ENCODE data around the gene ZNF425.
"Not testable (repeated sequence)": the region's sequence is repeated elsewhere in the genome, so short reads cannot be mapped to it uniquely, and the experiment has no call there.

ZNF425 gene

GRCh38 chr7:149147072-149147751 lies 21.1 kb upstream of the ZNF425 start, which contains the start of gene ZNF398:
TSS of gene ZNF398 (plus strand) at chr7:149147453. CDS start at chr7:149147743, 290 bp downstream.
- DNase-seq = peak; percentile 58 to 83
- H3K4me2 ChIP-seq (ENCODE audit: low read length) = peak within 1 kb of the TSS; percentile 72
- no peak within 1 kb of the TSS for H3K23ac ChIP-seq (ENCODE audit: low read length)
- H2AK5ac ChIP-seq (ENCODE audit: low read length) = peak within 1 kb of the TSS; percentile 65
- peak within 1 kb of the TSS; percentile 93 for H3K4ac ChIP-seq (ENCODE audit: low read depth, low read length)
- WGBS (ENCODE audit: extremely low coverage, insufficient coverage, insufficient read length) = no CpG with 5 or more reads among the region's 79 CpGs
- peak within 1 kb of the TSS; percentile 96 for H4K91ac ChIP-seq (ENCODE audit: low read depth, low read length)
- peak within 1 kb of the TSS; percentile 98 for H4K8ac ChIP-seq (ENCODE audit: low read depth, low read length)
- H3K27me3 ChIP-seq (ENCODE audit: insufficient read depth, low read length) = no peaks in the 10 kb centered on the region
- H3K14ac ChIP-seq (ENCODE audit: low read length) = peak within 1 kb of the TSS; percentile 98
- peak within 1 kb of the TSS; percentile 100 for H3K4me3 ChIP-seq (ENCODE audit: low read depth, low read length)
- peak within 1 kb of the TSS; percentile 98 for H3K9ac ChIP-seq (ENCODE audit: low read length)
- no peaks in the 10 kb centered on the region for H3K36me3 ChIP-seq (ENCODE audit: control insufficient read depth in 1 of 2, insufficient read depth in 2 of 2, low read length in 2 of 2)
- peak within 1 kb of the TSS; percentile 97 for H2BK12ac ChIP-seq (ENCODE audit: low read length)
- peaks cover 16% of the 10 kb centered on the region for H3K79me2 ChIP-seq (ENCODE audit: control insufficient read depth, insufficient read depth, low read length, poor library complexity)
- peaks cover 29% of the 10 kb centered on the region for H3K79me1 ChIP-seq (ENCODE audit: low read length)
- peak within 1 kb of the TSS; percentile 99 for H3K18ac ChIP-seq (ENCODE audit: low read length)
- peak within 1 kb of the TSS; percentile 97 for H4K12ac ChIP-seq (ENCODE audit: low read depth, low read length)
- H3K9me3 ChIP-seq (ENCODE audit: insufficient read depth, low read depth, low read length) = peaks cover 6% of the 10 kb centered on the region
- peak within 1 kb of the TSS; percentile 97 for H2BK5ac ChIP-seq (ENCODE audit: low read depth, low read length, poor library complexity)
- peak within 1 kb of the TSS; percentile 73 for H3K27ac ChIP-seq (ENCODE audit: low read depth, low read length)
- H2BK120ac ChIP-seq (ENCODE audit: insufficient read depth, low read length, poor library complexity) = peak within 1 kb of the TSS; percentile 99
- H3K4me1 ChIP-seq (ENCODE audit: control insufficient read depth in 1 of 2, insufficient read depth in 2 of 2, low read length in 2 of 2) = peaks cover 9 to 12% of the 10 kb centered on the region in 2 experiments
- H2AFZ ChIP-seq (ENCODE audit: insufficient read depth, low read length, poor library complexity) = peak within 1 kb of the TSS; percentile 99

DNA sequence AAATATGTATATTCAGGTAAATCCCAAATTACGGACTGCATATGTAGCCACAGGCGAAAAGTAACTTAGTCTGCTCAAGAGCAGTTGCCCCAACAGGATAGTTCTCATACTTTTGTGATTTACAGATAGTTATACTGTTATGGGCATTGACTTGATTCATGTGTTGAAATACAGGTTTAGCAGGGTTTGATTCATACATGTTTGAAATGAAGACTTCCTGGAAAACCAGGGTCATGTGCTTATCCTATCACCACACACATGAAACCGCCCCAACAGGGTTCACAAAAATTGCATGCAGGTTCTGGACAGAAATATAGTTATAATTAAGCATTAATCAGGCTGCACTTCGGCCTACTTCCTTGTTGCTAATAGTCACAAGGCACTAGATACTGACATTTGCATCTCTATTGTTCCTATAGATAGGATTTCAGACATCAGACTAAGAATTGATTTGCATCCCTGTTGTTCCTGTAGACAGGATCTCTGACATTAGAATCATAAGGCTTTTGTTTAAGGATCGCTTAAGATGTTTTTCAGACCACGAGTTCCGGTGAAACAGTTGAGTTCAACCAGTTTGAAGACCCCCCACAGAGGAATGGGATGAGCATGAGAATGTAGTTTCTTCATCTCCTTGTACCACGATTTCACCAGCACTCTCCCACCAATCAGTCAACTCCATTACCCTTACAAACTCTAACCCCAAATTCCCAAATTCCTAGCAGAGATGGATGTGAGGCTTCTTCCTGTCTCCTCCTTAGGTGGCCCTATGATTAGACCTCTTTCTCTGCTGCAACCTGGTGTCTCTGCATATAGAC lies 19.1 kb upstream of the ZNF425 start:
- Histone ChIP-seq H2AFZ (ENCODE audit: insufficient read depth, low read length, poor library complexity) (peak overlapping the region; percentile 45), H3K27me3 (ENCODE audit: insufficient read depth, low read length) (no peaks in the 10 kb centered on the region), H4K91ac (ENCODE audit: low read depth, low read length) (peak overlapping the region; percentile 86), H2BK120ac (ENCODE audit: insufficient read depth, low read length, poor library complexity) (peak overlapping the region; percentile 92), H3K79me1 (ENCODE audit: low read length) (peaks cover 29% of the 10 kb centered on the region), H2AK5ac (ENCODE audit: low read length) (peak overlapping the region; percentile 81), H2BK12ac (ENCODE audit: low read length) (peak overlapping the region; percentile 92), H3K14ac (ENCODE audit: low read length) (peak overlapping the region; percentile 42), H3K4me3 (ENCODE audit: low read depth, low read length) (no peak overlapping the region), H3K79me2 (ENCODE audit: control insufficient read depth, insufficient read depth, low read length, poor library complexity) (peaks cover 16% of the 10 kb centered on the region), H2BK5ac (ENCODE audit: low read depth, low read length, poor library complexity) (peak overlapping the region; percentile 91), H3K9me3 (ENCODE audit: insufficient read depth, low read depth, low read length) (peaks cover 6% of the 10 kb centered on the region), H3K18ac (ENCODE audit: low read length) (peak overlapping the region; percentile 69), H3K4me2 (ENCODE audit: low read length) (no peak overlapping the region), H3K27ac (ENCODE audit: low read depth, low read length) (peak overlapping the region; percentile 69), H3K4ac (ENCODE audit: low read depth, low read length) (peak overlapping the region; percentile 50), H3K36me3 (ENCODE audit: control insufficient read depth in 1 of 2, insufficient read depth in 2 of 2, low read length in 2 of 2) (no peaks in the 10 kb centered on the region), H3K4me1 (ENCODE audit: control insufficient read depth in 1 of 2, insufficient read depth in 2 of 2, low read length in 2 of 2) (peaks cover 9 to 12% of the 10 kb centered on the region in 2 experiments), H4K8ac (ENCODE audit: low read depth, low read length) (peak overlapping the region; percentile 36), H3K23ac (ENCODE audit: low read length) (no peak overlapping the region), H3K9ac (ENCODE audit: low read length) (no peak overlapping the region), H4K12ac (ENCODE audit: low read depth, low read length) (peak overlapping the region; percentile 81)
- 100% methylated on average over 1 of the region's 8 CpGs for WGBS (ENCODE audit: extremely low coverage, insufficient coverage, insufficient read length)
- peak; percentile 89 to 99 for DNase-seq

DNA sequence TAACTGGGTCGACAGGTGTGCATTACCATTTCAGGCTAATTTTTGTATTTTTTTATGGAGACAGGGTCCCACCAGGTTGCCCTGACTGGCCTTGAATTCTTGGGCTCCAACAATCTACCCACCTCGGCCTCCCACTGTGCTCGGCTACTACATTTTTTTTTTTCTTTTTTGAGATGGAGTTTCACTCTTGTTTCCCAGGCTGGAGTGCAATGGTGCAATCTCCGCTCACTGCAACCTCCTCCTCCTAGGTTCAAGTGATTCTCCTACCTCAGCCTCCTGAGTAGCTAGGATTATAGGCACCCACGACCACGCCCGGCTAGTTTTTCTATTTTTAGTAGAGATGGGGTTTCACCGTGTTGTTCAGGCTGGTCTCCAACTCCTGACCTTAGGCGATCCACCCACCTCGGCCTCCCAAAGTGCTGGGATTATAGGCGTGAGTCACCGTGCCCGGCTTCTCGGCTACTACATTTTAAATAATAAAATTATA lies 18.4 kb upstream of the ZNF425 start:
- peaks cover 9 to 12% of the 10 kb centered on the region in 2 experiments for H3K4me1 ChIP-seq (ENCODE audit: control insufficient read depth in 1 of 2, insufficient read depth in 2 of 2, low read length in 2 of 2)
- H3K9me3 ChIP-seq (ENCODE audit: insufficient read depth, low read depth, low read length); H3K4me3 ChIP-seq (ENCODE audit: low read depth, low read length); H3K4ac ChIP-seq (ENCODE audit: low read depth, low read length); H3K27me3 ChIP-seq (ENCODE audit: insufficient read depth, low read length); H3K36me3 ChIP-seq (ENCODE audit: control insufficient read depth in 1 of 2, insufficient read depth in 2 of 2, low read length in 2 of 2); H2AFZ ChIP-seq (ENCODE audit: insufficient read depth, low read length, poor library complexity); H3K9ac ChIP-seq (ENCODE audit: low read length); DNase-seq; H3K23ac ChIP-seq (ENCODE audit: low read length): not testable (repeated sequence)
- peak overlapping the region; percentile 68 for H3K14ac ChIP-seq (ENCODE audit: low read length)
- peak overlapping the region; percentile 16 for H3K4me2 ChIP-seq (ENCODE audit: low read length)
- peak overlapping the region; percentile 69 for H4K8ac ChIP-seq (ENCODE audit: low read depth, low read length)
- peak overlapping the region; percentile 59 for H3K18ac ChIP-seq (ENCODE audit: low read length)
- no CpG with 5 or more reads among the region's 14 CpGs for WGBS (ENCODE audit: extremely low coverage, insufficient coverage, insufficient read length)
- peak overlapping the region; percentile 58 for H2BK12ac ChIP-seq (ENCODE audit: low read length)
- peak overlapping the region; percentile 64 for H4K91ac ChIP-seq (ENCODE audit: low read depth, low read length)
- peaks cover 16% of the 10 kb centered on the region for H3K79me2 ChIP-seq (ENCODE audit: control insufficient read depth, insufficient read depth, low read length, poor library complexity)
- peak overlapping the region; percentile 79 for H3K27ac ChIP-seq (ENCODE audit: low read depth, low read length)
- peak overlapping the region; percentile 86 for H2BK5ac ChIP-seq (ENCODE audit: low read depth, low read length, poor library complexity)
- H2BK120ac ChIP-seq (ENCODE audit: insufficient read depth, low read length, poor library complexity) = peak overlapping the region; percentile 85
- H3K79me1 ChIP-seq (ENCODE audit: low read length) = peaks cover 29% of the 10 kb centered on the region
- peak overlapping the region; percentile 45 for H2AK5ac ChIP-seq (ENCODE audit: low read length)
- H4K12ac ChIP-seq (ENCODE audit: low read depth, low read length) = peak overlapping the region; percentile 76

DNA sequence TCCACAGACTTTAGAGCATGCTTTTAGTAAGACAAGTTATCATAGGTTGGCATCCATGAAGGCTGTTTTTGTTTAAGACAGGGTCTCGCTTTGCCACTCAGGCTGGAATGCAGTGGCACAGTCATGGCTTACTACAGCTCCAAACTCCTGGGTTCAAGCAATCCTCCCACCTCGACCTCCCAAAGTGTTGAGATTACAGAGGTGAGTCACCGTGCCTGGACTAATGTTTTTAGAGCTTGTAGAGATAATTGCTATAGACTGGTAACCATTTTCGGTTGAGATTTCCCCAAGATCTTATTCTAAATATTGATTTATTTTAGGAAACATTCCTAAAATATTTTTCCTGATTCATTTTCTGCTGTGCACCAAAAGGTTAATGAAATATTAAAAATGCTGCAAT lies 15.8 kb upstream of the ZNF425 start:
- H3K14ac ChIP-seq (ENCODE audit: low read length) = no peak overlapping the region
- H4K8ac ChIP-seq (ENCODE audit: low read depth, low read length) = no peak overlapping the region
- peak overlapping the region; percentile 80 for H2BK12ac ChIP-seq (ENCODE audit: low read length)
- H2AK5ac ChIP-seq (ENCODE audit: low read length) = no peak overlapping the region
- no peaks in the 10 kb centered on the region for H3K36me3 ChIP-seq (ENCODE audit: control insufficient read depth in 1 of 2, insufficient read depth in 2 of 2, low read length in 2 of 2)
- H3K79me2 ChIP-seq (ENCODE audit: control insufficient read depth, insufficient read depth, low read length, poor library complexity) = peaks cover under 1% of the 10 kb centered on the region
- no peak overlapping the region for H3K4me3 ChIP-seq (ENCODE audit: low read depth, low read length)
- no peak overlapping the region for H2BK120ac ChIP-seq (ENCODE audit: insufficient read depth, low read length, poor library complexity)
- no peak overlapping the region for H3K18ac ChIP-seq (ENCODE audit: low read length)
- no peak overlapping the region for H3K27ac ChIP-seq (ENCODE audit: low read depth, low read length)
- H2AFZ ChIP-seq (ENCODE audit: insufficient read depth, low read length, poor library complexity) = no peak overlapping the region
- no peak overlapping the region for H4K12ac ChIP-seq (ENCODE audit: low read depth, low read length)
- no peak overlapping the region for H3K4ac ChIP-seq (ENCODE audit: low read depth, low read length)
- WGBS (ENCODE audit: extremely low coverage, insufficient coverage, insufficient read length) = no CpG with 5 or more reads among the region's 4 CpGs
- no peak overlapping the region for H3K23ac ChIP-seq (ENCODE audit: low read length)
- H4K91ac ChIP-seq (ENCODE audit: low read depth, low read length) = no peak overlapping the region
- peaks cover 15% of the 10 kb centered on the region for H3K79me1 ChIP-seq (ENCODE audit: low read length)
- peaks cover 7 to 11% of the 10 kb centered on the region in 2 experiments for H3K4me1 ChIP-seq (ENCODE audit: control insufficient read depth in 1 of 2, insufficient read depth in 2 of 2, low read length in 2 of 2)
- H3K9me3 ChIP-seq (ENCODE audit: insufficient read depth, low read depth, low read length) = no peaks in the 10 kb centered on the region
- H3K4me2 ChIP-seq (ENCODE audit: low read length) = no peak overlapping the region
- no peak overlapping the region for H3K9ac ChIP-seq (ENCODE audit: low read length)
- H3K27me3 ChIP-seq (ENCODE audit: insufficient read depth, low read length) = no peaks in the 10 kb centered on the region
- no peak overlapping the region for H2BK5ac ChIP-seq (ENCODE audit: low read depth, low read length, poor library complexity)
- DNase-seq = peak in 1 of 2 donors; percentile 33

Data from trophoblast cell (in vitro differentiated cells and primary cell).